IPS DF 4.7 (cell line): ENCODE measurements around the gene ATG4D.
"Not testable (repeated sequence)": the region's sequence is repeated elsewhere in the genome, so short reads cannot be mapped to it uniquely, and the experiment has no call there.

Experiments used
- DNase-seq: peaks from one replicate; pipeline ENCODE4 v3.0.0-alpha.2; 2013; ENCODE audit warnings: low spot score; ENCODE audit errors: extremely low read depth

ATG4D gene

GRCh38 chr19:10551006-10551405 lies 7.3 kb downstream of the ATG4D start:
- not testable (repeated sequence) for DNase-seq

- DNase-seq, result no peak
These were observed 8.1 kb downstream of the ATG4D start for GRCh38 chr19:10551698-10552301.

GRCh38 chr19:10552510-10553053 lies 8.9 kb downstream of the ATG4D start:
- DNase-seq, result no peak

- no peak for DNase-seq
These were observed 9.5 kb downstream of the ATG4D start for GRCh38 chr19:10553087-10553667.

- DNase-seq, result no peak
These were observed 10.3 kb downstream of the ATG4D start for GRCh38 chr19:10553943-10554381.

- DNase-seq, result no peak
These were observed 11.3 kb downstream of the ATG4D start for GRCh38 chr19:10554760-10555609.

- no peak for DNase-seq
These were observed 11.9 kb downstream of the ATG4D start for GRCh38 chr19:10555610-10555973.

- DNase-seq, result no peak
These were observed 14.0 kb downstream of the ATG4D start for GRCh38 chr19:10557603-10558197.

GRCh38 chr19:10560154-10560553 lies 16.4 kb downstream of the ATG4D start:
- no peak for DNase-seq

GRCh38 chr19:10562609-10563008 lies 18.9 kb downstream of the ATG4D start:
- no peak for DNase-seq

GRCh38 chr19:10565028-10565566 lies 21.4 kb downstream of the ATG4D start:
- DNase-seq, result no peak

GRCh38 chr19:10565567-10566407 lies 22.1 kb downstream of the ATG4D start, which contains the start of gene KRI1:
TSS of gene KRI1 (minus strand) at chr19:10566010. CDS start at chr19:10565999, 11 bp downstream.
- no peak for DNase-seq

GRCh38 chr19:10566408-10566657 lies 22.6 kb downstream of the ATG4D start:
- no peak for DNase-seq

GRCh38 chr19:10566658-10567410 lies 23.1 kb downstream of the ATG4D start:
- DNase-seq, result no peak

GRCh38 chr19:10567656-10568055 lies 24.0 kb downstream of the ATG4D start:
- DNase-seq, result no peak

GRCh38 chr19:10568062-10568825 lies 24.5 kb downstream of the ATG4D start:
- DNase-seq, result no peak

GRCh38 chr19:10568826-10569651 lies 25.3 kb downstream of the ATG4D start, which contains the start of gene CDKN2D:
TSS of gene CDKN2D (minus strand) at chr19:10568979. CDS start at chr19:10568653, 326 bp downstream.
- DNase-seq, result peak; percentile 92

GRCh38 chr19:10573793-10574192 lies 30.1 kb downstream of the ATG4D start:
- not testable (repeated sequence) for DNase-seq
